SK-N-SH treated with all-trans-retinoic acid at 6 μM for 48 hours (cell line): Measurements from ENCODE around the gene EPB41.

Experiments
- ATAC-seq: fragments of 200-7000 bp; cut with Tn5 transposase; 3 replicates; pipeline ENCODE4 v1.9.1; 2020; ENCODE audit warnings: mild to moderate bottlenecking, moderate library complexity
- ARNTL ChIP-seq: fragments of 450-650 bp; formaldehyde crosslinking; IDR thresholded peaks from 2 replicates; pipeline ENCODE4 v1.5.0; 2020; ENCODE audit warnings: low read depth, mild to moderate bottlenecking, moderate library complexity, borderline replicate concordance
- BACH2 ChIP-seq: fragments of 250-450 bp; sonication (Bioruptor Pico); IDR thresholded peaks from 2 replicates; pipeline ENCODE4 v1.9.0; 2021; ENCODE audit warnings: mild to moderate bottlenecking, borderline replicate concordance
- CSDC2 ChIP-seq: fragments of 250-450 bp; sonication (Bioruptor Pico); IDR thresholded peaks from 2 replicates; pipeline ENCODE4 v1.5.0; 2020; ENCODE audit warnings: mild to moderate bottlenecking, moderate library complexity
- ESRRG ChIP-seq: fragments of 250-450 bp; sonication (Bioruptor Pico); IDR thresholded peaks from 2 replicates; pipeline ENCODE4 v1.6.1; 2021; ENCODE audit warnings: mild to moderate bottlenecking
- GLIS3 ChIP-seq: fragments of 250-450 bp; sonication (Bioruptor Pico); IDR thresholded peaks from 2 replicates; pipeline ENCODE4 v1.5.0; 2020; ENCODE audit warnings: mild to moderate bottlenecking, moderate library complexity
- ISL1 ChIP-seq: fragments of 250-450 bp; sonication (Bioruptor Pico); IDR thresholded peaks from 2 replicates; pipeline ENCODE4 v2.1.2; 2022; ENCODE audit warnings: mild to moderate bottlenecking, moderate library complexity
- OSR1 ChIP-seq: fragments of 250-450 bp; sonication (Bioruptor Pico); IDR thresholded peaks from 2 replicates; pipeline ENCODE4 v1.8.0; 2022; ENCODE audit warnings: moderate library complexity, mild to moderate bottlenecking, inconsistent platforms
- PPARA ChIP-seq: fragments of 250-450 bp; sonication (Bioruptor Pico); IDR thresholded peaks from 2 replicates; pipeline ENCODE4 v1.5.0; 2020; ENCODE audit warnings: mild to moderate bottlenecking, borderline replicate concordance
- RARB ChIP-seq: fragments of 250-450 bp; sonication (Bioruptor Pico); IDR thresholded peaks from 2 replicates; pipeline ENCODE4 v1.8.0; 2021; ENCODE audit warnings: mild to moderate bottlenecking, moderate library complexity
- SNAI2 ChIP-seq: fragments of 250-450 bp; sonication (Bioruptor Pico); IDR thresholded peaks from 2 replicates; pipeline ENCODE4 v1.5.0; 2020; ENCODE audit warnings: mild to moderate bottlenecking, moderate library complexity
- TCF4 ChIP-seq: fragments of 250-450 bp; sonication (Bioruptor Pico); IDR thresholded peaks from 2 replicates; pipeline ENCODE4 v1.8.0; 2021; ENCODE audit warnings: mild to moderate bottlenecking, moderate library complexity, borderline replicate concordance
- TOX ChIP-seq: fragments of 250-450 bp; sonication (Bioruptor Pico); IDR thresholded peaks from 2 replicates; pipeline ENCODE4 v1.8.0; 2021; ENCODE audit warnings: mild to moderate bottlenecking, moderate library complexity, borderline replicate concordance
- ZFP3 ChIP-seq: fragments of 250-450 bp; sonication (Bioruptor Pico); IDR thresholded peaks from 2 replicates; pipeline ENCODE4 v1.5.0; 2020; ENCODE audit warnings: mild to moderate bottlenecking, moderate library complexity
- ZFP30 ChIP-seq: fragments of 450-650 bp; formaldehyde crosslinking; IDR thresholded peaks from 2 replicates; pipeline ENCODE4 v1.5.0; 2022; ENCODE audit warnings: mild to moderate bottlenecking, moderate library complexity
- ZNF565 ChIP-seq: fragments of 450-650 bp; formaldehyde crosslinking; conservative IDR thresholded peaks from 2 replicates; pipeline ENCODE4 v1.5.0; 2020; ENCODE audit warnings: low read depth, mild to moderate bottlenecking, moderate library complexity
- ZNF70 ChIP-seq: fragments of 450-650 bp; formaldehyde crosslinking; IDR thresholded peaks from 2 replicates; pipeline ENCODE4 v1.5.0; 2020; ENCODE audit warnings: mild to moderate bottlenecking, moderate library complexity
- ZNF8 ChIP-seq: fragments of 450-650 bp; formaldehyde crosslinking; IDR thresholded peaks from 2 replicates; pipeline ENCODE4 v1.5.0; 2020; ENCODE audit warnings: mild to moderate bottlenecking, moderate library complexity
- TF ChIP-seq, protein P1 (sequence below): fragments of 250-450 bp; sonication (Bioruptor Pico); IDR thresholded peaks from 2 replicates; pipeline ENCODE4 v1.8.0; 2020; ENCODE audit warnings: mild to moderate bottlenecking, moderate library complexity, borderline replicate concordance
- TF ChIP-seq, protein P2 (sequence below): fragments of 250-450 bp; sonication (Bioruptor Pico); IDR thresholded peaks from 2 replicates; pipeline ENCODE4 v1.5.1; 2021; ENCODE audit warnings: mild to moderate bottlenecking, moderate library complexity
- TF ChIP-seq, protein P3 (sequence below): fragments of 250-450 bp; sonication (Bioruptor Pico); IDR thresholded peaks from 2 replicates; pipeline ENCODE4 v1.8.0; 2021; ENCODE audit warnings: low read depth, mild to moderate bottlenecking, moderate library complexity, borderline replicate concordance
- TF ChIP-seq, protein P4 (sequence below): fragments of 250-450 bp; sonication (Bioruptor Pico); IDR thresholded peaks from 2 replicates; pipeline ENCODE4 v1.5.0; 2020; ENCODE audit warnings: mild to moderate bottlenecking, moderate library complexity

The EPB41 gene

DNA sequence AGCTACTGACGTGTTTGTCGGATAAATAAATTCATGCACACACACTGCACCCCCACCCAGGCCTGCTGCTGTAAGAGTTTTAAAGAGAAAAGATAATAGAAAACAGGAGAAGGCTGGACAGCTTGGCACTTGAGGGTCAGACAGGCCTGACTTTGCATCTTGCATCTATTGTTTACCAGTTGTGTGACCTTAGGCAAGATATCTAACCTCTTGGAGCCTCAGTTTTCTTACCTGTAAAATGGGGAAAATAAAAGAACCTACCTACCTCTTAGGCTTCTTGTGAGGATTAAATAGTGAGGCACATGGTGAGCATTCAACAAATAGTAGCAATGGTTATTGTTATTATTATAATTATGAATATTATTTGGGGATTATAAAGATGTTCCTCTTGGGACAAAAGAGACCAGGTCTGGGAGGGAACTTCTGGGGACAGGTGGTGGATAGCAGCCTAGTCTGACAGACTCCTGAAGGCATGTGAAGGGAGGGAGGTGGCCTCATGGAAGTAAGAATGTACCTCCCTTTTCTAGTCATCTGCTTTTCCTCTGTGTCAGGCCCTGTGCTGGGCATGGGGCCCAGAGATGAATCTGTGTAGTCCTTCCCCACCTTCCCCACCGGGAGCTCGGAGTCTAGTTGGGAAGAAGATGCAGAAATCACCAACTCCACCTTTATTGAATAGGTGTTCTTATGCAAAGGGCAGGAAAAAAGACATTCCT is 18.3 kb upstream of the EPB41 start:
- TF ChIP-seq ZNF70 (CRISPR knock-in tag) (no peak), ZNF565 (CRISPR knock-in tag) (no peak), ZFP3 (CRISPR knock-in tag) (no peak), TOX (CRISPR knock-in tag) (no peak)
- ATAC-seq: peak; percentile 81

DNA sequence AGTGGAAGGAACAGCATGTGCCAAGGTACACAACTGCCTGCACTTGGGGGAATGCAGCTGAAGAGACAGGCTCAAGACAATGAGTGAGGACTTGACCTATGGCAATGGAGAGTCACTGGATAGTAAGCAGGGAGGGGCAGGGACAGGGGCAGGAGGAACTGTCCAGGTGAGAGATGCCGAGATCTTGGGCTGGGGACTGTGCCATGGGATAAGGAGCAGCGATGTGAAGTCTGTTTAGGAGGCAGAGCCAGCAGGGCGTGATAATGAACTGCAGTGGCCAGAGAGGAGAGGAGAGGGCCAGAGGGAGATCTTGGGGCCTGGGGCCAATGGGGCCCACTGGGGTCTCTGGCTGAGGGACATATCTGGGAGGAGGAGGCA is 17.8 kb upstream of the EPB41 start:
- TF ChIP-seq, protein P1, sequence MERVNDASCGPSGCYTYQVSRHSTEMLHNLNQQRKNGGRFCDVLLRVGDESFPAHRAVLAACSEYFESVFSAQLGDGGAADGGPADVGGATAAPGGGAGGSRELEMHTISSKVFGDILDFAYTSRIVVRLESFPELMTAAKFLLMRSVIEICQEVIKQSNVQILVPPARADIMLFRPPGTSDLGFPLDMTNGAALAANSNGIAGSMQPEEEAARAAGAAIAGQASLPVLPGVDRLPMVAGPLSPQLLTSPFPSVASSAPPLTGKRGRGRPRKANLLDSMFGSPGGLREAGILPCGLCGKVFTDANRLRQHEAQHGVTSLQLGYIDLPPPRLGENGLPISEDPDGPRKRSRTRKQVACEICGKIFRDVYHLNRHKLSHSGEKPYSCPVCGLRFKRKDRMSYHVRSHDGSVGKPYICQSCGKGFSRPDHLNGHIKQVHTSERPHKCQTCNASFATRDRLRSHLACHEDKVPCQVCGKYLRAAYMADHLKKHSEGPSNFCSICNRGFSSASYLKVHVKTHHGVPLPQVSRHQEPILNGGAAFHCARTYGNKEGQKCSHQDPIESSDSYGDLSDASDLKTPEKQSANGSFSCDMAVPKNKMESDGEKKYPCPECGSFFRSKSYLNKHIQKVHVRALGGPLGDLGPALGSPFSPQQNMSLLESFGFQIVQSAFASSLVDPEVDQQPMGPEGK: no peak
- TF ChIP-seq ISL1 (CRISPR knock-in tag) (no peak), SNAI2 (no peak), ZNF8 (CRISPR knock-in tag) (no peak), RARB (no peak), TCF4 (CRISPR knock-in tag) (no peak), ZFP3 (CRISPR knock-in tag) (no peak), GLIS3 (CRISPR knock-in tag) (no peak), OSR1 (no peak), ESRRG (CRISPR knock-in tag) (no peak), PPARA (CRISPR knock-in tag) (no peak), ZNF565 (CRISPR knock-in tag) (no peak)
- TF ChIP-seq, protein P2, sequence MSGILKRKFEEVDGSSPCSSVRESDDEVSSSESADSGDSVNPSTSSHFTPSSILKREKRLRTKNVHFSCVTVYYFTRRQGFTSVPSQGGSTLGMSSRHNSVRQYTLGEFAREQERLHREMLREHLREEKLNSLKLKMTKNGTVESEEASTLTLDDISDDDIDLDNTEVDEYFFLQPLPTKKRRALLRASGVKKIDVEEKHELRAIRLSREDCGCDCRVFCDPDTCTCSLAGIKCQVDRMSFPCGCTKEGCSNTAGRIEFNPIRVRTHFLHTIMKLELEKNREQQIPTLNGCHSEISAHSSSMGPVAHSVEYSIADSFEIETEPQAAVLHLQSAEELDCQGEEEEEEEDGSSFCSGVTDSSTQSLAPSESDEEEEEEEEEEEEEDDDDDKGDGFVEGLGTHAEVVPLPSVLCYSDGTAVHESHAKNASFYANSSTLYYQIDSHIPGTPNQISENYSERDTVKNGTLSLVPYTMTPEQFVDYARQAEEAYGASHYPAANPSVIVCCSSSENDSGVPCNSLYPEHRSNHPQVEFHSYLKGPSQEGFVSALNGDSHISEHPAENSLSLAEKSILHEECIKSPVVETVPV (CRISPR knock-in tag): no peak
- TF ChIP-seq, protein P3, sequence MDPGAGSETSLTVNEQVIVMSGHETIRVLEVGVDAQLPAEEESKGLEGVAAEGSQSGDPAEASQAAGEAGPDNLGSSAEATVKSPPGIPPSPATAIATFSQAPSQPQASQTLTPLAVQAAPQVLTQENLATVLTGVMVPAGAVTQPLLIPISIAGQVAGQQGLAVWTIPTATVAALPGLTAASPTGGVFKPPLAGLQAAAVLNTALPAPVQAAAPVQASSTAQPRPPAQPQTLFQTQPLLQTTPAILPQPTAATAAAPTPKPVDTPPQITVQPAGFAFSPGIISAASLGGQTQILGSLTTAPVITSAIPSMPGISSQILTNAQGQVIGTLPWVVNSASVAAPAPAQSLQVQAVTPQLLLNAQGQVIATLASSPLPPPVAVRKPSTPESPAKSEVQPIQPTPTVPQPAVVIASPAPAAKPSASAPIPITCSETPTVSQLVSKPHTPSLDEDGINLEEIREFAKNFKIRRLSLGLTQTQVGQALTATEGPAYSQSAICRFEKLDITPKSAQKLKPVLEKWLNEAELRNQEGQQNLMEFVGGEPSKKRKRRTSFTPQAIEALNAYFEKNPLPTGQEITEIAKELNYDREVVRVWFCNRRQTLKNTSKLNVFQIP (CRISPR knock-in tag): no peak
- ATAC-seq: peak; percentile 11; the same call in 2 of the 3 replicates

DNA sequence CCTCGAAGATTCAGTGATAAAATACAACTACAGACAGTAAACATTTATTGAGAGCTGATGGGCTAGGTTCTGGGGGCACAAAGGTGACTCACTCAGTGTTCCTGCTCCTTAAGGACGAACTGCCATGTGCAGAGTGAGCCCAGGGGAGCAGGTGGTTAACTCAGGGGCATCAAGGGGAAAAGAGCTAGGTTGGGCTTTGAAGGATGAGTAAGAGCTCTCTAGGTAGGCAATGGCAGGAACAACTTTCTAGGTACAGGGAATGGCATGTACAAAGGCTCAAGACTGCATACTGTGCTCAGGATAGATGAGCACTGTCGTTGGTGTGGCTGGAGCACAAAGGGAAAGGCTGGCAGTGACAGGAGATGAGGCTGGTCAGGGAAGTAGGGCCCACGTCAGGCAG is 16.6 kb upstream of the EPB41 start:
- TF ChIP-seq ZFP3 (CRISPR knock-in tag) (peak; percentile 94), ISL1 (CRISPR knock-in tag) (no peak), GLIS3 (CRISPR knock-in tag) (no peak), TOX (CRISPR knock-in tag) (no peak), BACH2 (CRISPR knock-in tag) (no peak), TCF4 (CRISPR knock-in tag) (no peak)
- TF ChIP-seq, protein P2 (CRISPR knock-in tag): no peak
- no peak for ATAC-seq

DNA sequence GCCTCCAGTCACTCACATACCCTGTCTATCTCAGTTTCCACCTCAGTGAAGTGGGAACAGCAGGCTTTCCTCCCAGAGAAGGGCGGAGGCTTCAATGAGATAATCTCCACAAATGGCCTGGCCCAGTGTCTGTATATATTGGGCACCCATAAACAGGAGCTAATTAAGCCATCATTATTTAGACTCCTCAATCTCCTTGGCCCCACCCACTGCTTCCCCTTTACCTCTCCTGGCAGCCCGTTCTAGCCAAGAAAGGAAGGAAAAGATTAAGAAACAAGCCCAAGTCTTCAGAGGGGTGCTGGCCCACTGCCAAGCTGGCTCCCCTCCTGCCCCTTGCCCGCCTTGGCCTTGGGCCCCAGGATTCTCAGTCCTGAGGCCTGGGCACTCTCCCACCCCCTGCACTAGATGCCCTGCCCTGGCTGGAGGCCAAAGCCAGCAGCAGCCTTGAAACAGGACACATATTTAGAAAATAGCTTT is 15.9 kb upstream of the EPB41 start:
- TF ChIP-seq GLIS3 (CRISPR knock-in tag): no peak
- TF ChIP-seq PPARA (CRISPR knock-in tag): no peak
- TF ChIP-seq, protein P4, sequence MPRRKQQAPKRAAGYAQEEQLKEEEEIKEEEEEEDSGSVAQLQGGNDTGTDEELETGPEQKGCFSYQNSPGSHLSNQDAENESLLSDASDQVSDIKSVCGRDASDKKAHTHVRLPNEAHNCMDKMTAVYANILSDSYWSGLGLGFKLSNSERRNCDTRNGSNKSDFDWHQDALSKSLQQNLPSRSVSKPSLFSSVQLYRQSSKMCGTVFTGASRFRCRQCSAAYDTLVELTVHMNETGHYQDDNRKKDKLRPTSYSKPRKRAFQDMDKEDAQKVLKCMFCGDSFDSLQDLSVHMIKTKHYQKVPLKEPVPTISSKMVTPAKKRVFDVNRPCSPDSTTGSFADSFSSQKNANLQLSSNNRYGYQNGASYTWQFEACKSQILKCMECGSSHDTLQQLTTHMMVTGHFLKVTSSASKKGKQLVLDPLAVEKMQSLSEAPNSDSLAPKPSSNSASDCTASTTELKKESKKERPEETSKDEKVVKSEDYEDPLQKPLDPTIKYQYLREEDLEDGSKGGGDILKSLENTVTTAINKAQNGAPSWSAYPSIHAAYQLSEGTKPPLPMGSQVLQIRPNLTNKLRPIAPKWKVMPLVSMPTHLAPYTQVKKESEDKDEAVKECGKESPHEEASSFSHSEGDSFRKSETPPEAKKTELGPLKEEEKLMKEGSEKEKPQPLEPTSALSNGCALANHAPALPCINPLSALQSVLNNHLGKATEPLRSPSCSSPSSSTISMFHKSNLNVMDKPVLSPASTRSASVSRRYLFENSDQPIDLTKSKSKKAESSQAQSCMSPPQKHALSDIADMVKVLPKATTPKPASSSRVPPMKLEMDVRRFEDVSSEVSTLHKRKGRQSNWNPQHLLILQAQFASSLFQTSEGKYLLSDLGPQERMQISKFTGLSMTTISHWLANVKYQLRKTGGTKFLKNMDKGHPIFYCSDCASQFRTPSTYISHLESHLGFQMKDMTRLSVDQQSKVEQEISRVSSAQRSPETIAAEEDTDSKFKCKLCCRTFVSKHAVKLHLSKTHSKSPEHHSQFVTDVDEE: no peak
- TF ChIP-seq ZFP30: no peak
- TF ChIP-seq, protein P3 (CRISPR knock-in tag): no peak
- no peak for TF ChIP-seq OSR1
- no peak for TF ChIP-seq ZNF70 (CRISPR knock-in tag)
- no peak for TF ChIP-seq CSDC2
- no peak for TF ChIP-seq RARB
- TF ChIP-seq SNAI2: no peak
- no peak for TF ChIP-seq ARNTL
- no peak for TF ChIP-seq ZNF565 (CRISPR knock-in tag)
- no peak for TF ChIP-seq ZFP3 (CRISPR knock-in tag)
- TF ChIP-seq, all 23 proteins: peak for 0
- peak; percentile 15; the same call in 1 of the 3 replicates for ATAC-seq
